Measurements from ENCODE around the gene GOLPH3L.
"Not testable (repeated sequence)": the region's sequence is repeated elsewhere in the genome, so short reads cannot be mapped to it uniquely, and the experiment has no call there.

Gene GOLPH3L

DNA sequence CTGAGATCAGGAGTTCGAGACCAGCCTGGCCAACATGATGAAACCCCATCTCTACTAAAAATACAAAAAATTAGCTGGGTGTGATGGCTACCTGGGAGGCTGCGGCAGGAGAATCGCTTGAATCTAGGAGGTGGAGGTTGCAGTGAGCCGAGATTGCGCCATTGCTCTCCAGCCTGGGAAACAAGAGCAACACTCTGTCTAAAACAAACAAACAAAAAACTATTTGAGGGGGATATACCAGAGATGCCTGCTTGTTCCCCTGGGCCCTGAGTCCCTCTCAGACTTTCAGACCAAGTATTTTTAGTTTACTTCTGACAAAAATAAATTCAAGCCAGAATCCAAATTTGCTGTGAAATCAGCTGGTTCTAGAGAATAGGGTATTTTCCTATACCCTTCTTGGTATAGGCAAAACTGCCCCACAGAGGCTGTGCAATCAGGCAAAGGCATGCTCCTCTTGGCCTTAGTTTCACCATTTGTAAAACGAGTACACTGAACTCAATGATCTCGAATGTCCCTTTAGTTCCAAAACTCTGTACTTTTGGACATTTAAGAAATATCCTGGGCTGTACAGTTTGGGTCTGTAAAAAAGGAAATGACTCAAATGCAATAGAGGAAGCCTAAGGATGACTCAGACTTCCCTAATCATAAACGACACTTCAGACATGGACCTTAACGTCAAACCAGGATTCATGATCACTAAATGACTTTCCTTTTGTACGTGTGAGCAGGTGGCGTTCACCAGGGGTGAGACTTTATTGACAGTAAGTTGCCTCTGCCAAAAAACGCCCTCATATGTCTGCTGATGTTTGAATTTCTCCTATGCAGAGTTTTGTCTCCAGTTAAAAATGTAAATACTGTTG lies 83.7 kb downstream of the GOLPH3L start:
- DNase-seq, result peak; percentile 63

DNA sequence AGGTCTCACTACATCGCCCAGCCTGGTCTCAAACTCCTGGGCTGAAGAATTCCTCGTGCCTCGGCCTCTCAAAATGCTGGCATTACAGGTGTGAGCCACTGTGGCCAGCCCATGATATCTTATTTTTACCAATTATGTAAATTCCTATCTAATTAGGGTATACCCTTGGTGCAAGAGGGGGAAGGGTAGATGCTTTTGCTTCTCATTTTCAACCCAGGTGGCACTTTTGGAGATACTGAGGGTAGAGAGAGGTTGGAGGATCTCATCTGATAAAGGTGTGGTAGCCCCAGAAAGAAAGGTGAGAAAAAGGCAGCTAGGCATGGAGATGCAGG lies 85.0 kb downstream of the GOLPH3L start:
- DNase-seq, result no peak

DNA sequence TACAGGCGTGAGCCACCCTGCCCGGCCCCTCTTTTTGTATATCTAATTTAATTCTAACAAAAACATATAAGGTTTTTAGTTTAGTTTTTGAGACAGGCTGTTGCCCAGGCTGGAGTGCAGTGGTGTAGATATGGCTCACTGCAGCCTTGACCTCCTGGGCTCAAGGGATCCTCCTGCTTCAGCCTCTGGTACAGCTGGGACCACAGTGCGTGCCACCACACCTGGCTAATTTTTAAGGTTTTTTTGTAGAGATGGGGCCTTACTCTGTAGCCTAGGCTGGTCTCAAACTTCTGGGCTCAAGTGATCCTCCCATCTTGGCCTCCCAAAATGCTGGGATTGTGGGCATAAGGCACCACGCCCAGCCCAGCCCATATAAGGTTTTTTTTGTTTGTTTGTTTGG lies 86.4 kb downstream of the GOLPH3L start:
- no peak for DNase-seq

DNA sequence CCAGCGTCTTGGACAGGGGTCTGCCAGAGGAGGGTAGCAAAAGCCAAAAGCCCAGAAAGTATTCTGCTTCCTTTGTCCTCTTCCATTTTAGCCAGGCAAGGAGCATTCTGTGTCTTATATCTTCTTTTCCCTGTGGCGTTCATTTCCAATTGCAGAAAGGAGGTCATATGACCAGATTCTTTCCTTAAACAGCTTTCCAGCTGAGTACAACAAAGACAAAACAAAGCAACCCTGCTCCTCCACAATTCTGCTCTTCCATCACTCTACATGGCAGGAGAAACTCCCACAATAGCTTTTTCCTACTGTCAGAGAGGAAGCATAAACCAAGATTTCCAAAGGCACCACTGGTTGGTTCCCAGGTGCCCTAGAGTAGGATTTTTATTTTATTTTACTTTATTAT lies 87.2 kb downstream of the GOLPH3L start:
- DNase-seq, result no peak

DNA sequence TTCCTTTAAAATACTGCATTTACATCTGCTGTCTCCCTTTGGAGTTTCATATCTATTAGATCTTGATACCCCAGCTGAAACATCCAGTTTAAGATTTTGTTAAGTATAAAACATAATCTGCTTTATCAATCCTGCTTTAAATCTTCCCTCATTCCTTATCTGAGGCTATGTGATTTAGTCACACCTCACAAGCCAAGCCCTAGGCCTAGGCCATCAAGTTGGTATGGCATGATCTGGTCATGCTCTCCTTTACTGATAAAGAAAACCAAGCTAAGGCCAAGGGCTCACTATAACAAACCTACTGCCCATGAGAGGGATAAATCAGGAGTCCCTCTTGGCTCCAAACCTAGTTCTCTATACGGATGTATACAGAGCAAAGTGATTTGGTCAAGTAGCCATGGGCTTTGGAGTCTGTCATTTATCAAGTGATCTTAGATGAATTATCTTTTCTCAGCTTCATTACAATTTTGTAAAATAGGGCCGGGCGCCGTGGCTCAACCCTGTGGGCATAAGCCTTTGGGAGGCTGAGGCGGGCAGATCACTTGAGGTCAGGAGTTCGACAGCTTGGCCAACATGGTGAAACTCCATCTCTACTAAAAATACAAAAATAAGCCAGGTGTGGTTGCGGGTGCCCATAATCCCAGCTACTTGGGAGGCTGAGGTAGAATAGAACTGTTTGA lies 90.4 kb downstream of the GOLPH3L start:
- no peak for DNase-seq

DNA sequence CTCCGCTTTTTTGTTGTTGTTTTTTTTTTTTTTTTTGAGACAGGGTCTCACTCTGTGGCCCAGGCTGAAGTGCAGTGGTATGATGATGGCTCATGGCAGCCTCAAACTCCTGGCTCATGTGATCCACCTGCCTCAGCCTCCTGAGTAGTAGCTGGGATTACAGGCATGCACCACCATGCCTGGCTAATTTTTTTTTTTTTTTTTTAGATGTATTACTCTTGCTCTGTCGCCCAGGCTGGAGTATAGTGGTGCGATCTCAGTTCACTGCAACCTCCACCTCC lies 91.6 kb downstream of the GOLPH3L start:
- not testable (repeated sequence) for DNase-seq

DNA sequence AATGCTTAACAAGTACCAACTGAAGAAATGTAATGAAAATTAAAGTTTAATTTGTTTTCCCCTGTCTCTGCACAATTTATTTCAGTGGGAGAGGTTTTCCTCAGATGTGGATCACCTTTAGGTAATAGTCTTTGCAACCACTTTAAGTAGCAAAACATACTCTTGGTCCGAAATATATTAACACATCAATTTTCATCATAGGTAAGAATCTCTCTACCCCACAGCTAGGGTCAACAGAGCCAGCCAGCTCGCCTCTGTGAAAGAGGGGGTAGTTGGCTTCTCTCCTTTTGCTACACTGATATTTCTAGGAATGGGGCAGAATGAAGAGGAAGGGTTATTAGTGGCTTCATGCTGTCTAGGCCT lies 92.7 kb downstream of the GOLPH3L start:
- DNase-seq, result no peak

DNA sequence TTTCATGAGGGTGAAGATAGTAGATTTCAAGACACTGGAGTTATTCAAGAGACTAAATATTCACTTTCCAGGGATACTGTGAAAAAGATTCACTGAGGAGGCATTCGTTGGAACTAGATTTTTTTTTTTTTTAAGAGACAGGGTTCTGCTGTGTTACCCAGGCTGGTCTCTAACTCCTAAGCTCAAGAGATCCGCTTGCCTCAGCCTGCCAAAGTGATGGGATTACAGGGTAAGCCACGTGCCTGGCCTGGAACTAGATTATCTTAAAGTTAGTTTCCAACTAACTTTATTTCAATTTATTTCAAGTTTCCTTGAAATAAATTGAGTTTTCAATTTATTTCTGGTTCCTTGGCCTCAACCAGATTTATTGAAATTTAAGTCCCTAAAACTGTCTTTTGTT lies 93.2 kb downstream of the GOLPH3L start:
- no peak for DNase-seq

DNA sequence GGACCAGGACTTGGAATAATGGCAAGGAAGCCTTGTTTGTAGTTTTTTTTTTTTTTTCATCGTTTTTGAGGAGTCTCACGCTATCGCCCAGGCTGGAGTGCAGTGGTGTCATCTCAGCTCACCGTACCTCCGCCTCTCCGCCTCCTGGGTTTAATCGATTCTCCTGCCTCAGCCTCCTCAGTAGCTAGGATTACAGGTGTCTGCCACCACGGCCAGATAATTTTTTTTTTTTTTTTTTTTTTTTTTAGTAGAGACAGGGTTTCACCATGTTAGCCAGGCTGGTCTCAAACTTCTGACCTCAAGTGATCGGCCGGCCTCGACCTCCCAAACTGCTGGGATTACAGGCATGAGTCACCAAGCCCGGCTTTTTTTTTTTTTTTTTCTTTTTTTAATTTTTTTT lies 94.6 kb downstream of the GOLPH3L start:
- not testable (repeated sequence) for DNase-seq

DNA sequence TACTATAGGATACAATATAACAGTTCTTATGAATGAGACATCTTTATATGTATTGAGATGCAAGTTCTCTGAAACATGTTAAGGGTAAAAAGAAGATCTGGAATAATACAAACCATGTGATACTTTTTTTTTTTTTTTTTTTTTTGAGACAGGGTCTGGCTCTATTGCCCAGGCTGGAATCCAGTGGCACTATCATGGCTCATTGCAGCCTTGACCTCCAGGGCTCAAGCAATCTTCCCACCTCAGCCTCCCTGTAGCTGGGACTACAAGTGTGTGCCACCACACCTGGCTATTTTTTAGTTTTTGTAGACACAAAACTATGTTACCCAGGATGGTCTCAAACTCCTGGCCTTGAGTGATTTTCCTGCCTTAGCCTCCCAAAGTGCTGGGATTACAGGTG lies 95.4 kb downstream of the GOLPH3L start:
- no peak for DNase-seq

DNA sequence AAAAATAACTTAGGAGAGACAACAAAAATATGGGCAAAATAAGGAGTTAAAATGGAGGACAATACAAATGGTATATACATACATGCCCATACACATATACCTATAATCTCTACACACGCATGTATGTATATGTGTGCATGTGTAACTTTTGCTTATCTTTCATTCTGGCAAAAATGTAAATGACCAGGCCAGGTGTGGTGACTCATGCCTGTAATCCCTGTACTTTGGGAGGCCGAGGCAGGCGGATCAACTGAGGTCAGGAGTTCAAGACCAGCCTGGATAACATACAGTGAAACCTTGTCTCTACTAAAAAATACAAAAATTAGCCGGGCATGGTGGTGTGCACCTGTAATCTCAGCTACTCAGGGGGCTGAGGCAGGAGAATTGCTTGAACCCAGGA lies 98.6 kb downstream of the GOLPH3L start:
- DNase-seq, result not testable (repeated sequence)

DNA sequence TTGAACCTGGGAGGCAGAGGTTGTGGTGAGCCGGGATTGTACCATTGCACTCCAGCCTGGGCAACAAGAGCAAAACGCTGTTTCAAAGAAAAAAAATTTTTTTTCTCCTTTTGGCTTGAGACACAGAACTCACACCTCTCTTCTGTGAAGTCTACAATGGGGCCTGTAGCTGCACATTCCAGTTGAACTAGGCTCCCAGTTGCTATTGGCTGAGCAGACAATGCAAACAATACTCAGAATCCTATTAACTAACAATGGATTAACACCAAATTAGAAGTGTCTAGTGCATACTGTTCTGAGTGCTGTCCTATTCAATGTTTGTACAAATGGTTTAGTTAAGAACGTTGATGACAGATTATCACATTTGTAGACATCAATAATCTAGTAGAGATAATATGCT lies 100.0 kb downstream of the GOLPH3L start:
- DNase-seq, result no peak

Measured in NCI-H1436 treated with DMSO at 0.1 percent for 48 hours (cell line).